Measurements from ENCODE around the gene FTO. TPM values are rescaled to one million over a fixed set of nuclear protein-coding genes. Genes with fewer than 3 reads are reported as not detected.

The FTO gene
- total RNA-seq, 4 donors from 2014 or later, result 62.0 to 90.1 (median 75.1) TPM

DNA sequence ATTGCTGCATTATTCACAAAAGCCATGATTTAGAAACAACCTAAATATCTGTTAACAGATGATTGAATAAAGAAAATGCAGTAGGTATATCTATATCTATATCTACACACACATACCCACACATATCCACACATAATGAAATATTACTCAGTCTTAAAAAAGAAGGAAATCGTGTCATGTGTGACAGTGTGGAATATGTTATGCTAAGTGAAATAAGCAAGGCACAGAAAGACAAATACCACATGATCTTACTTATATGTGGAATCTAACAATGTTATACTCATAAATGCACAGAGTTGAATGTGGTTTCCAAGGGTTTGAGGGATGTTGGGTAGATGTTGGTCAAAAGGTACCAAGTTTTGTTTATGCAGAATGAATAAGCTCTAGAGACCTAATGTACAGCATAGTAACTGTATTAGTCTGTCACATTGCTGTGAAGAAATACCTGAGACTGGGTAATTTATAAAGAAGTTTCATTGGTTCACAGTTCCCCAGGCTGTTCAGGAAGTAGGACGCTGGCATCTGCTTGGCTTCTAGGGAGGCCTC lies 156.1 kb downstream of the FTO start:
- intact Hi-C loops (cut with DNase I; ENCODE audit: low total_unique reads), result no loop called here
- Histone ChIP-seq H3K27me3 (no peaks in the 10 kb centered on the region), H3K4me3 (no peak overlapping the region), H3K9me3 (no peaks in the 10 kb centered on the region), H3K4me1 (peaks cover 2 to 7% of the 10 kb centered on the region in 2 donors), H3K36me3 (no peaks in the 10 kb centered on the region), H3K27ac (no peak overlapping the region)
- DNase-seq, result no peak
- TF ChIP-seq, protein P1, sequence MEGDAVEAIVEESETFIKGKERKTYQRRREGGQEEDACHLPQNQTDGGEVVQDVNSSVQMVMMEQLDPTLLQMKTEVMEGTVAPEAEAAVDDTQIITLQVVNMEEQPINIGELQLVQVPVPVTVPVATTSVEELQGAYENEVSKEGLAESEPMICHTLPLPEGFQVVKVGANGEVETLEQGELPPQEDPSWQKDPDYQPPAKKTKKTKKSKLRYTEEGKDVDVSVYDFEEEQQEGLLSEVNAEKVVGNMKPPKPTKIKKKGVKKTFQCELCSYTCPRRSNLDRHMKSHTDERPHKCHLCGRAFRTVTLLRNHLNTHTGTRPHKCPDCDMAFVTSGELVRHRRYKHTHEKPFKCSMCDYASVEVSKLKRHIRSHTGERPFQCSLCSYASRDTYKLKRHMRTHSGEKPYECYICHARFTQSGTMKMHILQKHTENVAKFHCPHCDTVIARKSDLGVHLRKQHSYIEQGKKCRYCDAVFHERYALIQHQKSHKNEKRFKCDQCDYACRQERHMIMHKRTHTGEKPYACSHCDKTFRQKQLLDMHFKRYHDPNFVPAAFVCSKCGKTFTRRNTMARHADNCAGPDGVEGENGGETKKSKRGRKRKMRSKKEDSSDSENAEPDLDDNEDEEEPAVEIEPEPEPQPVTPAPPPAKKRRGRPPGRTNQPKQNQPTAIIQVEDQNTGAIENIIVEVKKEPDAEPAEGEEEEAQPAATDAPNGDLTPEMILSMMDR (IDR thresholded peaks at IDR 0.05 in 4 of 5, conservative IDR thresholded peaks at IDR 0.05 in 1 of 5), result no peak
- no peak for TF ChIP-seq POLR2A (IDR thresholded peaks at IDR 0.05)
- in situ Hi-C loops (cut with MboI; ENCODE audit: low sequenced_read_pairs in 4 of 4), result no loop called here
- ATAC-seq, result no peak

DNA sequence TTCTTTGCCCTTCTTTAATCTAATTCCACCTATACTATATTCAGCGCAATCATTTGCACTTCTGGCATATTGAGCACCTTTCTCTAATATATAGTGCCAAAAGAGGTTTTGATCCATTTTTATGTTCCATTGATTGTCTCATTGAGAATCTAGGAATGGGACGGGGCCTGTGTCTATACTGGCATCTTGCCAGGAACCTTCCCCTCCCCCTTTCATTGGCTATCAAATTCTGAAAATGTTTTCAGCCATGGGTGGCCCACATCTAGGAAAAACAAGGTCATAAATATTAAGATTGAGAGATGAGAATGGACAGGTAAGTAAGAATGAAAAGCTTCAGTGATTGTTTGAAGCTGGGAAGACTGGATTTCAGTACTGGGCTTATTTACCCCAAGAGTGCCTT lies 159.9 kb downstream of the FTO start:
- intact Hi-C loops (cut with DNase I; ENCODE audit: low total_unique reads) (no loop called here), in situ Hi-C loops (cut with MboI; ENCODE audit: low sequenced_read_pairs in 4 of 4) (no loop called here)
- no peaks in the 10 kb centered on the region for H3K9me3 ChIP-seq
- no peaks in the 10 kb centered on the region for H3K36me3 ChIP-seq
- H3K4me3 ChIP-seq, result no peak overlapping the region
- ATAC-seq (no peak), DNase-seq (no peak)
- peaks cover 7 to 19% of the 10 kb centered on the region in 2 donors for H3K4me1 ChIP-seq
- TF ChIP-seq, protein P1 (IDR thresholded peaks at IDR 0.05 in 4 of 5, conservative IDR thresholded peaks at IDR 0.05 in 1 of 5), result no peak
- no peak for TF ChIP-seq POLR2A (IDR thresholded peaks at IDR 0.05)
- no peak overlapping the region for H3K27ac ChIP-seq
- no peaks in the 10 kb centered on the region for H3K27me3 ChIP-seq

DNA sequence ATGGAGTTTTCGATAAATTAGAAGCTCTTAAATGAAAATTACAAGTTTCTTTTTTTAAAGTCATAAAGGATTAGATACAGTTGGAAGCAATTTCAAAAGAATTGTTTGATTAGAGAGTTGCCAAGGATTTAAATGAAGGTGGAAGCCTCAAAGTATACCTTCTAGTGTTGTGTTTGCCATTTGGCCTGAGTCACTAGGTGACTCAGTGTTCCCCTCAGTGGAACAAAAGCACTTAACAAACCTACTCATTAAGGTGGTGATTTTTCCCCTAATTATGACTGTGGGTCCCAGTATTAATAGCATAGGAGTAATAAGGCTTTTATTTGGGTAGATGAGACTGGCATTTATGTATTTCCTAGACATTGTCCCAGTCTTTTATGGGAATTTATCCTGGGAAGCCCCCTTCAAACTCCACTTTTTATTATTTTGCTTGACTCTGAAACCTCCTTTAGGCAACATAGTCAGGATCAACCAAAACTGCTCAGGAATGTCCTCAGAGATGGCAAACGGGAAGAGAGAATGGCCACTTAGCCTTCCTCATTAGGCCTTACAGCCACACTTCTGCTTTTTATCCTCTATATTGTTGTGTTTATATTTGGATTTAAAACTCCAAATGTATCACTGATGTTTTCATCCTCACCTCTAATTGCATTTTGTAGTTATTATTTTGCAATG lies 161.0 kb downstream of the FTO start:
- H3K4me3 ChIP-seq, result no peak overlapping the region
- TF ChIP-seq, protein P1 (IDR thresholded peaks at IDR 0.05 in 4 of 5, conservative IDR thresholded peaks at IDR 0.05 in 1 of 5), result no peak
- TF ChIP-seq POLR2A (IDR thresholded peaks at IDR 0.05), result no peak
- peak overlapping the region in 3 of 4 donors; percentile 5 to 49 (median 39) for H3K27ac ChIP-seq
- in situ Hi-C loops (cut with MboI; ENCODE audit: low sequenced_read_pairs in 4 of 4) (no loop called here), intact Hi-C loops (cut with DNase I; ENCODE audit: low total_unique reads) (loop anchor here (5.0 kb wide), 1 partner anchor 158 kb away; no protein-coding TSS in a partner anchor)
- peaks cover 7 to 19% of the 10 kb centered on the region in 2 donors for H3K4me1 ChIP-seq
- no peaks in the 10 kb centered on the region for H3K36me3 ChIP-seq
- H3K27me3 ChIP-seq, result no peaks in the 10 kb centered on the region
- DNase-seq (no peak), ATAC-seq (peak in 1 of 2 donors; percentile 16)
- no peaks in the 10 kb centered on the region for H3K9me3 ChIP-seq

DNA sequence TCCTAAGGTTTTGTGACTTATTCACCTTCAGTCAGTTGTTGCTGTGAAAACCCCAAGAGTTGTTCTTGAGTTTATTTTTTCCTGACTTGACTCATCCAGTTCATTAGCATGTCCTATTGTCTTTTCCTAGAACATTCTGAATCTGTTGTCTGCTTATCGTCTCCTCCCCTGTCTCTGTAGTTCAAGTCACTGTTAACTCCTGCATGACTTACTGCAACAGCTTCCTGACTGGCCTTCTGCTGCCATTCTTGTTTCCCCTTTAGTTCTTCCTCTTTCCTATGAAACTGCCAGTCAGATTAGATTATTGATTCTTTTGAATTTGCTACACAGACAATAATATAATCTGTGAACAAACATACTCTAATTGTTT lies 161.5 kb downstream of the FTO start:
- no peak overlapping the region for H3K4me3 ChIP-seq
- in situ Hi-C loops (cut with MboI; ENCODE audit: low sequenced_read_pairs in 4 of 4) (no loop called here), intact Hi-C loops (cut with DNase I; ENCODE audit: low total_unique reads) (loop anchor here (5.0 kb wide), 1 partner anchor 158 kb away; no protein-coding TSS in a partner anchor)
- ATAC-seq (peak in 1 of 2 donors; percentile 77), DNase-seq (no peak)
- peak overlapping the region in 3 of 4 donors; percentile 5 to 49 (median 39) for H3K27ac ChIP-seq
- TF ChIP-seq POLR2A (IDR thresholded peaks at IDR 0.05), result no peak
- TF ChIP-seq, protein P1 (IDR thresholded peaks at IDR 0.05 in 4 of 5, conservative IDR thresholded peaks at IDR 0.05 in 1 of 5), result no peak
- no peaks in the 10 kb centered on the region for H3K9me3 ChIP-seq
- H3K36me3 ChIP-seq, result no peaks in the 10 kb centered on the region
- no peaks in the 10 kb centered on the region for H3K27me3 ChIP-seq
- peaks cover 7 to 19% of the 10 kb centered on the region in 2 donors for H3K4me1 ChIP-seq

Data from gastrocnemius medialis (tissue), 4 donors.